NCI-H1417 (cell line): Measurements from ENCODE around the gene MORC2.
A peak's percentile ranks its signal among the peaks of the same experiment; 100 is the strongest.

ENCODE experiments used
- DNase-seq, 3 experiments: peaks; one replicate each; lab custom pipeline; 2025; lab: John Stamatoyannopoulos, UW

Gene MORC2

DNA sequence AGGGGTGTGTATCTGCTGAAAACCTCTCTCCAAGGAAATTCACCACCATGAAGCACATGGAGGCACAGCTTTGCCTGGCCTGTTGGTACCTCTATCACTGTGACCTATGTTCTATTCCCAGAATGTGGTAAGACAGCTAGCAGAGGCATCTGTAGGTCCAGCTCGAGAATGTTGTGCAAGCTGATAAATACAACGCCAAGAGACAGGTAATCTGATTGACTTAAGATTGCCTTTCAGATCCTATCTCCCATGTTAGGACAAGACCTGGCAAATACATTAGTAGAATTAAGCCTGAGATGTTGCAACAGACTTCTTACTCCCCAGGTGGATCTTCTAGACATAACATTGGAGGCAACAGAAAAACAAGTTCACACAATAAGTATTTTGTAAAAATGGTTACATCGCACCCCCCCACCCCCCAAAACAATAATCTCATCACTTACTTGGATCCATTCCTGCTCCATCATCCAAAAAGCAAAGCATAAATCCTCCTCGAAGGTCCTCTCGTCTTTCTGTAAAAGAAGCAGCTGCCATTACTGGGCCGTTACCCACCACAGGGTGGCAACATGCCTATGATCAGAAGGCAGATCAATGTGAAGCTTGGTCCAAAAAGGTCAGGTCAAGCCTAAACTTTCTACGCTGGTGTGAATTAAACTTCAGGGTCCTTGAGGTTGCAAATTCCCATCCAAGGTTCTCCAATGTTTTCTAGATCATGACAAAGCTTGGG, 18.5 kb downstream of the MORC2 start:
- DNase-seq: no peak

DNA sequence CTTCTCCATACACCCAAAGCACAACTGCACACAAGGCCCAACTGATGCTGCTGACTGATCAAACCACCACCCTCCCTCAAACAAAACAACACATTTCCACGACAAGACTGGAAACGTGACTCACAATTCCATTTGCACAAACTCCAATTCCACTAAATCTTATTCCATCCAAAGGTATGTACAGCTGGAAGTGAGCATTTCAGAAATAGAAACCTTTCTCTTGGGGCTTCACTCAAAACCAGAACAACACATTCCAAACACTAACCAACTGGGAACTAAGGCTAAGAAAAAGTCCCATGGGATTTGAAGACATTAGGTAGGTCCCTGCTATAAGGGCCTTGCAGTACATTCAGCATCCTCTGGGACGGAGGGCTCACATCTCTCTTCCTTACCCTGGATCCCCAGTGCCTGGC, 19.6 kb downstream of the MORC2 start:
- no peak for DNase-seq

DNA sequence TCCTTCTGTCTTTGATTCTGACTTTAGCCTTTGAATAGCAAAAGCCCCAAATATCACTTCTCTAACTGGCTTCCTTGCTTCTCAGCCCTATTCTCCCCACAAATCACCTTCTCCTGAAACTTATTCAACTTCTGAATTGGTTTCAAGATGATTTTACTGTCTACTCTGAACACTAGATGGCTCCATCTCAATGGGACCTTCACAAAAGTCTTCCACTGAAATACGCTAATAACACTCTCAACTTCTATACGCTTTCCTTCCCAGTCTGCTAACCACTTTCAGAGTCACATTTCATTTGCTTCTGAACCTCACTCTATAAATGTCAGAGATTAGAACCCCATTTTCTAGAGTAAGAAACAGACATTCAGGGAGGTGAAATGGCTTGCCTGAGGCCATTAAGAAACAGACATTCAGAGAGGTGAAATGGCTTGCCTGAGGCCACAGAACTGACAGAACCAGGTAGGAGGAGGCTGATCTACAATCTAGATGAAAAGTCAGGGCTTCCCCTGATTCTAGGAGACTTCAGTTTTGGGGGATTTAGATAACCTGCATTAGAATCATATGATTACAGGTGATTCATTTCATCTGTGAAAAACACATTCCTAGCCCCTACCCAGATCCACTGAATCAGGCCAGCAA, 20.6 kb downstream of the MORC2 start:
- DNase-seq: peak in 1 of 3 experiments; percentile 13

DNA sequence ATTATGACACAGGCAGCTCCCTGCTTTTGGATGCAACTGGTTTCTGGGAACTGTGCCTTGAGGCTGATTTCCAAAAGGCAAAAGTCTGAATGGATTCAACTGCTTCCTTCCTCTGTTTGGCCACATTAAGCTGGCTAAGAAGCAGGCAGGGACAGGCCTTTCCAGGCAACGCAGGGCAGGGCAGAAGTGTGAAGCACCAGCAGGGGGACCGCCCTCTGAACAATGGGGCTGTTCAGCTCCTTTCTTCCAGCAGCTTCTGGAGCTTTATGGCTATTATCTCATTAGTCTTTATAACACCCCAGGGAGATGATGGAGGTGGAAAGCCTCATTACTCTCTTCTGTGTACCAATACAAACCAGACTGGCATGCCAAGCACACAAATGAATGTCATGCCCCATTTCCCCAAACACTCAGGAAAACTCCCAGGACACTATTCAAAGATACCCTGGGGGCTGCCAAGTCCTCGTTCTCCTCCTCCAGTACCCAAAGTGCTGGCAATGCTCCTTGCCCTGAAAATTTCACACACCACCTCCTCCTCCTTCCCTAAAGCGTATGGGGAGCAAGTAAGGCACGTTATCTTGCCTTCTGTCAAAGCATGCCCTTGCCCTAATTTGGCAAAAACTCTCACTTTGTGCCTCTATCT, 21.3 kb downstream of the MORC2 start:
- peak; percentile 3 to 67 (median 64) for DNase-seq

DNA sequence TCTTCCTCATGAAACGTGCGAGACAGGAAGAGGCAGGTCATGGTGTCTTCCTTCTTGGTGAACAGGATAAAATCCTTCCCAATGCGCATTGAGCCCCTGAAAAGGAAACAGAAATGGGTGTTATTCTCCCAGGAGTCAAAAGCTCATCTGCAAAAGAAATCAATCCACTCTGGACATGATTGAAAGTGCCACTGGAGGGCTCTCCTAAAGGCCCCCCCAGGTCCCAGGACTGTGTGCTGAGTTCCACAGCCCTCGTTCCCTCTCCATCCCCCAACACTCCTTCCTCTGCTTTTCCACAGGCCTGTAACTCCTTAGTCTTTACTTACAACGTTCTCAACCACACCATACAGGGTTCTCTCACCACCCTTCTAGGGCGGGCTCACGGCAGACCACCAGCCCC, 22.2 kb downstream of the MORC2 start:
- DNase-seq: no peak

DNA sequence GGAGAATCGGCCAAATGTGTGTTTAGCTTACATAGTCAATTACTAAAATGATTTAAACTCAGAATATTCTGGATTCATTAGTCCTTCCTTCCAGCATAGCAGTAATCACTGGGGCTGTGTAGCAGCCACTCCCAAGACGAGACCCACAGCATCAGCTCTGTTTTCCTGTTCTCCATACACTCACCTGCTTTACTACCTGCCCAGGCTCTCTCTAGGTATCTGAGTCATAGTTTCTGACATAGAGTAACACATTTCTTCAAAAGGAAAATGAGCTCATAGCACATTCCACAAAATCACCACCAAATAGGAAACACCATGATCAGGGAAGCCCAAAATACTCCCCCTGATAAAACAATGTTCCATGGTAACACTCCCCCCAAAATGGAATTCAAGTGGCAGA, 22.9 kb downstream of the MORC2 start:
- no peak for DNase-seq

DNA sequence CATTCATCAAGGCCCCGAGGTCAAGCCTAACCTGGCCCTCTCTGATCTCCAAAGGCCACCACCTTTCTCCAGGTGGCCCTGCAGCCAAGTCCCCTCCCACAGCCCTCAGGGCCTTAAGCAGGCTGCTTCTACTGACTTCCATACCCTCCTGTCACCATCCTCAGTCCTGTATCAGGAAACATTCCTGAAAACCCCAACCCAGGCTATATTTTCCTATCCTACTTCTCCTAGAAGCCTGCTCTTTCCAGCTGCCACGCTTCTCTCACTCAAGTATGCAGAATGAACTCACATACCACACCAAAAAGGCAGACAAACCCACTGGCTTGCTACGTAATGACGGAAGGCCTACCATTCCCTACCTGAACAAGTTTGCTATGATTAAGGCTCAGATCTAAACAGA, 23.6 kb downstream of the MORC2 start:
- DNase-seq: no peak

DNA sequence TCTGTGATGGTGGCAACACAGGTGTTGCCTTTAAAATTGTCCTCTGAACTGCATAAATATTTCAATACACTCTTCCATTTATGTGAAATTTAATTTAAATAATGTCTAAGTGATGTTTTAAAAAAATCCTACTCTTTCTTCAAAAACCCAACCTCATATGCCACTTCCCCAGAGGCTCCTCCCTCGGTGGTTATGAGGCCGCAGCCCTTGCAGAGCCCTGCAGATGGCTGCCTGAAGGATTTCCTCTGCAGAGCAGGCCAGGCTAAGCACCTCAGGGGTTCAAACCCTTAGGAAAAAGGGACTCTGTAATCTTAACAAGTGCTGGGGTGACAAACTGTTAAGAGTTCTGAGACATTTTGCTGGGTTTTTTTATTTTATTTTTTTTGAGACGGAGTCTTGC, 25.2 kb downstream of the MORC2 start:
- no peak for DNase-seq

DNA sequence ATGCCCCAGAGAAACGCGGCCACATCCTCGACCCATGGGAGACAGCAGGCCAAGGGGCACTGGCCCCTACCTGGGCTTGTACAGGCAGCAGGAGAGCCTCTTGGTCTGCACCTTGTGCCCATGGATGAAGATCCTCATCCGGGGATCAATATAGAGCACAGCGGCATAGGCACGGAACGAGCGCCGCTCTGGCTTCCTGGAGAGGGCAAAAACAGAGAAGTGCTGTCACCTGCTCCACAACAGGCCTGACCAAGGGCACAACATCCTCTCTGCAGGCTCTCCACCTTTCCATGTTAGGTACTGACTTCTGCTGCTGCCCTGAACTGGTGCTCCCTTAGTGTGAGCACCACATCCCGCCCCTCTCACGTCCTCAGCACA, 27.2 kb downstream of the MORC2 start:
- DNase-seq: no peak

DNA sequence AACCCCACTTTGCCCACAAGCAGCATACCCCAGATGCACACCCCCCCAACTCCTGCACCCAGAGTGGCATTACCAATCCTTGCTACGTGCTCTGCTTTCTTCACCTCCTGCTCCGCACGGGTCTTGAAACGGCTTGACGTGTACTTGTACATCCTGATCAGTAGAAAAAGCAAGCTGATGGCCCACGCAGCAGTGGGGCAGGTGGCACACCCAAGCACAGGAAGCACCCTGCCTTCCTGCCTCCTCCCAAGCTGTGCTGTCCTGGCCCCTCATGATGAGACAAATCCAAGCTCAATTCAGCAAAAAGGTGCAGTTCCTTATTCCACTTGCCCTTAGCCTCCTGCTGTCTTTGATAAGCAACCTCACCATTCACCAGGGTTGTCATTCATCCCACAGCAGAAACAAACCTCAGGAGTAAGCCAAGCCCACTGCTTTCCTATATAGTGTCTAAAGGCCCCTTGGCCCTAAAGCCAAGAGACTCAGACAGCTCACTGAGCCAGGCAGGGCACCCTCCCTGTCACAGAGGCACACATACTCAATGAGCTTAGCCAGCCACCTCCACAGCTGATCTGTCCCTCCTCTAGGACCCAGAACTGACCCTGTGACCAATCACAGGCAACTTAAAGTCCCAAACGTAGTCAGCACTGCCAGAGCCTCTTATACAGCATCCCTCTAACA, 27.8 kb downstream of the MORC2 start:
- DNase-seq: no peak

DNA sequence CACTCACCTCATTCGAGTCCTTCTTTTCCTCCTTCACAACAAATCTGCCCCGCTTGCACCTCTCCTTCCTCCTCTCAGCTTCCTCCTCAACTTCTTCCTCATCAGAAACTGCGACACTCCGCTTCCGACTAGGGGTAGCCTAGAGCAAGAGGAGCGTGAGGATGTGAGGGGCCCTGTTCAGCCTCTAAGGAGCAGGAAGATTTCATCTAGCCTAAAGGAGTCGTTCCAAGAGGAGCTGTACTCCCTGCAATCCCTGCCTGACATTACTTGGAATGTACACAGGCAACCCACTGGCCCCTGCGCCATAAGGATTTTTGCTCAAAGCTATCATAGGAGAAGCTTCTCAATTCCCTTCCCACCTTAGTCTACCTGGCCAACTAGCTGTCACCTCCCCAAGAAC, 34.5 kb downstream of the MORC2 start:
- no peak for DNase-seq

DNA sequence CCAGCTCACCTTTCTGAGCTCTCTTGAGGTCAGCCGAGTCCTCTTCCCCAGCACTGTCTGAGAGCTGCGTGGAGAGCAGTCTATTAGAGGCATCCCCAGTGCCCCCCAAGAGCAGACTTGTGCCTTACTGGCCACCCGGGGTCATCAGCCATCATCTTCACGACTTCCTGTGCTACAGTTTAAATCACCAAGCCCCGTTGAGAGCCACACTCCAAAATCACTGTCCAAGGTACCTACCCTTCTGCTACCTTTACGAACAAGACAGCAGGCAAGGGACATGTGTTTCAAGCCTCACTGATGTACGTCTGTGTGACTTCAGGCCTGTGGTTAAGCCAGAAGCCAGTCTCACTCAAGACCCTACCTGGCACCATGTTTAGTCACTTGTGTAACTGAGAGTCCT, 35.1 kb downstream of the MORC2 start:
- no peak for DNase-seq

DNA sequence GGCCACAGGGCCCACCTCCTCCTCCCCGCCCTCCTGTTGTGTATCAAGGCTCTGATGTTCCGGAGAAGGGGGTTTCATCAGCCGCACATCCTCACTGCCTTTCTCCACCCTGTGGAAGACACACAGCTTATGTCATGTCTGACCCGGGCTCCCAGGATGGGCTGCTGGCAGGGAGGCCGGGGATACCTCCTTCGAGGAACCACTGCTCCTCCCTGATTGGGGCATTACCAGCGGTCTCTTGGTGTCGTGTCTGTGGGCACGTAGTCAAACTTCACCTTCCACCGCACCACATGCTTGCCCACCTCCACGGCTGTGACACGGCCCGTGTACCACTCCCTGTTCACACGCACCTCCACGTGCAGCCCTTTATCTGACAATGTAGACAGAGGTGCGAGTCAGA, 35.9 kb downstream of the MORC2 start:
- DNase-seq: no peak

DNA sequence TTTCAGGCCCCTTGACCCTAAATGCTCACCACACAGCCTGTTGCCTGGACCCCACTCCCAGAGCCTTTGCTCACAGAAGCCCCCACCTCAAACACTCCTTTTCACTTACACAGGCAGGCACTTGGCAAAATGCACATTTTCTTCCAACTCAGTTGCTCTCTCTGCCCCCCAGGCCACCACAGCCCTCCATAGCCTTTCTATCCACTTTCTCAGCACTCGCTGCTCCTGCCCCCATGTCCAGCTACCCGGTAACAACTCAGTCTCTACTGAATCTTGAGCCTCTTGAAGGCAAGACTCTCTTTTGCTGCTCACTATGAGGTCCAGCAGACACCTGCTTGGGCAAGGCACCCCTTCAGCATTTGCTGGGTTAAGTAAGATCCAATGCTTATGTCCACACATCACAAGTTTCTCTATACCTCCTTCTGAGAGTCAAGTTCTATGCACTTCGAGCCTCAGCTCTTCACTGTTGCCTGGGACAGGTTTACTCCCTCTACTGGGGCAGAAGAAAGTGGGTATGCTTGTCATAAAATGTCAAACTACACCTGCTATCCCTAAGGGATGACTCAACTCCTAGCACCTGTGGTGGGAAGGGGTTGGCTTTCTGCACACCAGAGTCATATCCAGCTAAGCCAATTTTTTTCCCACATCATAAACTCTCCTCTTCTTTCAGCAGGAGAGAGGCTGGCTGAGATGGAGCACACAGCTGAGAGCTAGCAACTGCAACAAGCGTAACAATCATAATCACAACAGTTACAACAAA, 36.9 kb downstream of the MORC2 start:
- DNase-seq: no peak

DNA sequence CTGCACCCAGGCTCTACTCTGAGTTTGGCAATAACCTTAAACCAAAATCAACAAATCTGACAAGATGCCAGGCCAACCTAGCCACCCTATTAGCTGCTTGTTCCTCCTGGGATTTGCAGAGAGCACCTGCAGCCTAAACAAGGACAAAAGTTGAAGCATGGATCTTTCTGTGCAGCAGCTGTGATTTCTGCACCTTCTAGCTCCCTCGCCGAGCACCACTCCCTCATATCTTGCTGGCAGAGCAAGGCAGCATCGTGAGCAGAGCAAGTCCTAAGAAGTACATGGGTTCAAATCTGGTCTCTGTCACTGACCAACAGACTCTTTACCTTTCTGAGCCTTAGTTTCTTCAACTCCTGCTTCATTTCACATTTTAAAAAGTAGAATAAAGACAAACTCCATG, 38.3 kb downstream of the MORC2 start:
- no peak for DNase-seq

DNA sequence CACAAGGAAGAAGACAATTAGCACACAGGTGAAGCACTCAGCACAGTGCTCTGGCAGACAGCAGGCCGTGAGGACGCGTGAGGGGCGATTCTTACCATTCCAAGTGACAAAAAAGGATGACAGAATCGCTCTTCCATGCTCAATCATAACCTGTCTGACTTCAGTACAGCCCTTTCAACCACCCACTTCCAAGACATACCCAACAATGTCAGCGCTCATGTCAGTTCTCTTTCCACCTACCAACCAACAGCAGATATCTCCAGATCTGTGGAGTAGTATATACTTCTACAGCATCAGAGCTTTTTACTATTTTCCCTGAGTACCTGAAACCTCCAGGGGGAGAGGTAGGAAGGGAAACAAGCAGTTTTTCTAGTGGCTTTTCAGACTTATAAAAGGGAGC, 40.2 kb downstream of the MORC2 start:
- DNase-seq: no peak

DNA sequence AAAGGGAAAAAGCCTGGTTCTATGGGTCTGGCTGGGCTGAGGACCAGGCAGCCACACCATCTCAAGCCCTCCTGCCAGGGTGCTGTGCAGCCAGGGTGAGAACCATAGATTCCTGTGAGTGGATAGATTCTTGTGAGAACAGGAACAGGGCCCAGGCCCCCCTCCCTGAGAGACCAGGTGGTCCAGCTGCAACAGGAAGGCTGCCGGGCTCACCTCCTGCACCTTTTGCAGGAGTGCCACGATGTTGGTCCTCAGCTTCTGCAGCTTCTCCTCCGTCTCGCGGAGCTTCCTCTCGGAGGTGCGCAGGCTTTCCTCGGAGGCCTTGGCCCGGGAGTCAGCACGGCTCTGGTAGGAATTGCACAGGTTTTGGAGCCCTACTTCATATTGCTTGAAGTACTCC, 40.8 kb downstream of the MORC2 start:
- no peak for DNase-seq

DNA sequence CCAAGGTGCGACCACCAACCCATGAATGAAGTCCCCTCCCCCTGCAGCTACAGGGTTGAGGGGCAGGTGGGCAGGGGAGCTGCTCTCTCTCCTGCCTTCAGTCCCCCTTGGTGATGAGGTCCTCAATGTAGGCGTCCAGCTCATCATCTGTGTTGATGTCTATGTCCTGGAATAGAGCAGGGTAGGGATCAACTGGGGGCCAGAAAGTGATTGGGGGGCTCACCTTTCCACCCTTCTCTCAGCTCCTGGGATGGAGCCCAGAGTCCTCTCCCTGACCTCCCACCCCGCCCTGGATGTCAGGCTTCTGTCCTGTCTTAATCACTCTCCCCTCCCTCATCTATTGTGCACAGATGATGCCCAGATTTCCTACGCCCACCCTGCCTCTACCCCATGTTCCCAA, 41.9 kb downstream of the MORC2 start:
- no peak for DNase-seq

DNA sequence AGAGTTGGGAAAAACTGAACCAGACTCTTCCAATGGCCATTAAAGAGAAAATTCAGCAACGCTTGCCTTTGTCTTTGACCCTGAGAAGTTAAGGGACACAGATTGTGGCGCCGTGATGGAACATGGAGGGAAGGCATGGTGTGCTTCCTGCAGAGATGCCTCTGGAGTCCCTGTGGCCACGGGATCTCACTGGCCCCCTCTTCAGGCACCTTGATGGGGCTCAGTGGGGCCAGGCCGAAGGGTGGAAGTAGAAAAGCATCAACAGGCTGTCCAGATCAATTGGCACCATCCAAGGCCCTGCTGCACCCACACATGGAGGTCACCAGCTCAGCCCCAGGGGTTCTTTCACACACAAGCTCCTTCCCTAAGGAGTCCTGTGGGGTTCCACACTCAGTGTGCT, 42.9 kb downstream of the MORC2 start:
- DNase-seq: no peak

DNA sequence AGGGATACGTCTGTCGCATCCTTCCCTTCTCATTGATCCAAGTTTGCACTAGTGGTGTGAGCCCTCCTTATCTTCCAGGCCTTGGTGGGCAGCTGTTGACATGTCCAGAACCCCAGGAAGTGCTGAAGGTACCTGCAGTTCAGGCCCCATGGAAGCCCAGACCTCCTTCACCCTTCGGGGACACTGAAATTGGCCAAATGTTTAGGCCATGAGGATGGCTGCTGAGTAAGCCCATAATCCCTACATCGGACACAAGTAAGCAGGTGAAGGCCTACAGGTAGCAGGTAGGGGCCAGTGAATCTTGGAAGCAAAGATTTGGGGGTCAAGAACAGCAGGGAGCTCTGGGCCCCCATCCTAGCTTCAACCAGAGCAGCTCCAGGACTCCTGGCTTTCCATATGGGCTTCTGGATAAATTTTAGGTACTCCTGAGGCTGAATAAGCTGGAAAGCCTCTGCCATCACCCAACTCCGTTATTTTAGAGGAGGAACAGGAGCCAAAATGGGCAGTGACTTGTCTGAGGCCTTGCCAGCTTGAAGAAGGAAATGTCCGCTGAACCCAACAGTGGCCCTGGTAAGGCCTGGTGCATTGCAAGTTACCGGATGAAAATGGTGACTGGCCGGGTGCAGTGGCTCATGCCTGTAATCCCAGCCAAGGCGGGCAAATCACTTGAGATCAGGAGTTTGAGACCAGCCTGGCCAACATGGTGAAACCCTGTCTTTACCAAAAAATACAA, 45.2 kb downstream of the MORC2 start:
- DNase-seq: no peak

DNA sequence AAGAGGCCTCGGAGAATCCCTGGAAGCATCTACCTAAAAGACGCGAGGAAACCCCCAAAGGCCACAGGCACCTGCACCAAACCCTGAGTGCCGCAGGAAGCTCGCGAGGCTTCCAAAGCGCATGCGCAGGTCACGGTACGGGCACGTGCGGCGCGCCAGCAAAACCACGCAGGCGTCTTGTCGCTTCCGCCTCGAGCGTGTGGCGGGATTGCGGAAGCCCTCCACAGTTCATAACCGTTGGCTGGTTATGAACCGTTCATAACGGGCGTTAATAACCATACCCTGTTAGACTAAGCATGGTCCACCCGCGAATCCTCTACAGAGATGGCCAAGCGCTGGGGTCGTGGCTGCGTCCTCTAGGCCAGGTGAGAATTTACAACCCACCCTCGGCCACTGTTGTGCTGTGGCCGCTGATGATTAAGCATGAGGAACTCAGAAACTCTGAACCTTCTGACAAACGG, 46.4 kb downstream of the MORC2 start:
- peak in 2 of 3 experiments; percentile 80 to 93 for DNase-seq
